GM21825 (cell line): ENCODE results near the gene DLEU7.

Experiments
- ATAC-seq: cut with Tn5 transposase; IDR thresholded peaks from one replicate; pipeline ENCODE4 v1.9.1; 2021; ENCODE audit warnings: mild to moderate bottlenecking, moderate library complexity; ENCODE audit not compliant: unreplicated experiment

The DLEU7 gene

DNA sequence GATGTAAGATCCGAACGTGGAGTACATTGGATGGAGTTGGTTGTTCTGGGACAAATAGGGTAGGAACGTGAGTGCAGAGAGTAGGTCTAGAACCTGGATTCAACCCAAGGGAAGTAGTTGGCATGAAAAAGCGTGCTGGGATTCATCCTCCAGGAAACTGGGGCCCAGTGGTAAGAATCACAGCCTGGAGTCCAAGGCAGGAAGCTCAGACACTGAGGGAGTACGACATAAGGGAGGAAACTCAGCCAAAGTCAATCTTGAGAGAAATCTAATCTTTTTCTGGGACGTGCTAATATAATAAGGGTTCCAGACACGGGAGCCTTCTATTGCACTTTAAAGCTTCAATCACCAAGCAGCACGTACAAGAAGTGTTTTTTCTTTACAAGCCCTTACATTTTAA lies 46.4 kb downstream of the DLEU7 start:
- ATAC-seq, result no peak

DNA sequence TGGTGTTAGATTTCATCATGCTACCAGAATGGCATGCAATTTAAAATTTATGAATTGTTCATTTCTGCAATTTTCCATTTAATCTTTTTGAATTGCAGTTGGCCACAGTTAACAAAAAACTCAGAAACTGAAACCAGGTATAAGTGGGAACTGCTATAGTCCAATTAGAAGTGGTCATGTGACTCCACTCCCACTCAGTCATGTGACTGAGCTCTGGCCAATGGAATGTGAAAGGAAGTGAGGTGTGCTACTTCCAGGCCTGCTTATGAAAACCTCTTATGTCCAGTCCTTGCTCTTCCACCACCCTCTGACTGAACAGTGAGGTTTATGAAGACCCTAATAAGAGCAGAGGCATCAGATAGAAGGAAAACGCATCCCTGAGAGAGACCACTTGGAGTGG lies 47.0 kb downstream of the DLEU7 start:
- no peak for ATAC-seq

DNA sequence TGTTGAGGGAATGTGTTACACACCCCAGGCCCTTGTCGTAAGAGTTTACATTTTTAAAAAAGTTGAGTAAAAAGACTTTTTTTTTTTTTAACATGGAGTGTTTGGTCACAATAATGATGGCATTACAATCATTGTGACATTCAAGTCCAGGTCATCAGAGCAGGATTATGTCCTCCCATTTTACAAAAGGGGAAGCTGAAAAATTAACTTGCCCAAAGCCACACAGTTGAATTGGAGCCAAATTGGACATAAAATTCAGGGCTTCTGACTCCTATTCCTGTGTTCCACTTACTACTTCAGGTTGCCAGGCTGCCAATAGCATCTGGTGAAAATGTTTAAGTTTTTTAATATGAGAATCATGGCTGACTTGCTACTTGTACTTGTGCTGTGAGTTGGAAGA lies 49.3 kb downstream of the DLEU7 start:
- ATAC-seq, result no peak

DNA sequence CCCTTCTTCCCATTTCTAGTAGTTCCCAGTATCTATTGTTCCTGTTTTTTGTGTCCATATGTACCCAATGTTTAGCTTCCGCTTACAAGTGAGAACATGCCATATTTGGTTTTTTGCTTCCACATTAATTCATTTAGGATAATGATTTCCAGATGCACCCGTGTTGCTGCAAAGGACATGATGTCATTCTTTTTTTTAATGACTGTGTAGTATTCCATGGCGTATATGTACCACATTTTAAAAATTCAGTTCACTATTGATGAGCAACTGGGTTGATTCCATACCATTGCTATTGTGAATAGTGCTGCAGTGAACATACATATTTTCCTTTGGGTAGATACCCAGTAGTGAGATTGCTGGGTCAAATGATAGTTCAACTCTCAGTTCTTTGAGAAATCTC lies 50.5 kb downstream of the DLEU7 start:
- ATAC-seq, result no peak

DNA sequence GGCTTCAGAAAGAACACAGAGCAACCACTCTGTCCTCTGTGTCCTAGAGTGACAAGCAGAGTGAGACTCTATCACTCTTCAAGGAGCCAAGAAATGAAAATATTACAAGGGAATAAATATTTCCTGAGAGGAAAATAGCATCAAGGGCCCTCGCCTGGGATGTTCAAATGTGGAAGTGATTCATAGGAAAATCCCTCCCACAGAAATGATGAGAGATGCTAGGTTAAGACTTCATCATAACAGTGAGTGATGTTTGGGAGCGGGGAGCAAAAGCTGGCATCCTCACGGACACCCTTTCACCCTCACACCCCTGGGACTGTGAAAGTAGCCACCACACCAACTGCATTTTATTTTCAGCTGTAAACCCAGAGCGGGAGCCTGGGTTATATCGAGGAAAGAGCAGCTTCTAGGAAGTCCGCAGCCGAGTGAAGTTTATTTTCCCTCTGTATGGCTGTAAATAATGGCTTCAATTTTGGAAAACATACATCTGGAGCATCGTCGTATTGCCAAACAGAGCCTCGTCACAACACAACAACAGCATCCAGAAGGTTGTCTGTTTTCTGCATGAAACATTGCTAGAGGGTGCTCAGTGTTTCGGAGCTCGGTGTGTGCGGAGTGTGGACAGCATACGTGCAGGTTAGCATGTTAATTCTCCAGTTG lies 54.8 kb downstream of the DLEU7 start:
- no peak for ATAC-seq

DNA sequence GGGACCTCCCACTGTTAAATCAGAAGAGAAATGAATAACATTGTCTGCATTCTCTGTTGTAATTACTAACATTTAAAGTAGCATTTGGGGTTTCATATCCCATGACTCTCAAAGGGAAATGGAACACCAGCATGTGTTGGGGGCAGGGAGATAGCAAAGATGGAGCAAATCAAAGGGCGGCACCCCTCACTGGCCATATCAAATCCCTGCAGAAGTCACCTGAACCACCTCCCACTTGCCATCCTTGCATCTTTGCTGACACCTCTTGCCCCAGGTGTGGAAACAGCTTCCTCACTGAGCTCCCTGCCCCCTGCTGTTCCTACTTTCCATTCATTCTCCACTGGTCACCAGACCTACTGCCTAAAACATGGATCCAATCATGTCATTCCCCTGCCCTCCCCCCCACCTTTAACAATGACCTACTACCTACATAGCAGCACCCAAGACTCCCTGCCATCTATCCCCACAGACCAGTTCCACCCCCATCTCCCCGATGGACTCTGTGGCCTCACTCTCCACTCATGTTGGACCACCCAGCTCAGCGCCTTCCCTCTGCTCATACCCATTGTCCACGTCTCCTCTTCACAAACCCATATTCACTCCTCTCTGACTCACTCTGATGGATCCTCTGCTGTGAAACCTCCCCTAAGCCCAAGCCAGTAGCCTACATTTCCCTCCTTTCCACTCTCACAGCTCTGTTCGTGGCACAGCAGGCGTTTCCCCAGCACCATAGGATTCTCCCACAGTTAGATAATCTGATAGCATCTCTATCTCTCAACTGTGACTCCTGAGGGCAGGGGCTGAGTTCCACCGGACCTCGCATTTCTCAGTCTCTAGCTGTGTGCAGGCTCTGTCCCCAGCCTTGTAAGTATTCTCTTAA lies 55.9 kb downstream of the DLEU7 start:
- ATAC-seq, result no peak

DNA sequence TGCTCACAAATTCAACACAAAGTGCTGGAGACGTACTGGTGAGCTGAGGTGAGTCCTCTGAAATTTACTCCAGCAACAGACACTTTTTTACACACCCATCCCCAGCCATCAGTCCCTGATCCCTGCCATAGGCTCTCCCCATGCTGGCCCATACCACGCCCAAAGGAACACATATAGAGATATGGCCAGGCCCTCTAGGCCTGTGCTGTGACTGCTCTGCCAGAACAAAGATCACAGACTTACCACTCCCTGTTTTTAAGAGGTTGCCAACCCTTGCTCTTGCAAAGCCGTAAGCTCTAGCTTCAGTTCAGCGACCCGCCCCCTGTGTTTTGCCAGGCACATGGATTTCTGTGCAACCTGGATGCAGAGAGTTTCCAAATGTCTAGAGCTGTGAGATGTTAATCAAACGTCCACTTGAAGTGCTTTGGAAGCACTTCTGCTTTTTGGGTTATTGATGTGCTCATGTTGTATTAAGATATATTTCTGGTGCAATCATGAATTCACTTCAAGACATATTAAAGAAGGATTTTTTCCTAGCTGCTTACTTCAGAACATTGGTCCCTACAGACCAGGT lies 59.7 kb downstream of the DLEU7 start:
- ATAC-seq, result no peak

DNA sequence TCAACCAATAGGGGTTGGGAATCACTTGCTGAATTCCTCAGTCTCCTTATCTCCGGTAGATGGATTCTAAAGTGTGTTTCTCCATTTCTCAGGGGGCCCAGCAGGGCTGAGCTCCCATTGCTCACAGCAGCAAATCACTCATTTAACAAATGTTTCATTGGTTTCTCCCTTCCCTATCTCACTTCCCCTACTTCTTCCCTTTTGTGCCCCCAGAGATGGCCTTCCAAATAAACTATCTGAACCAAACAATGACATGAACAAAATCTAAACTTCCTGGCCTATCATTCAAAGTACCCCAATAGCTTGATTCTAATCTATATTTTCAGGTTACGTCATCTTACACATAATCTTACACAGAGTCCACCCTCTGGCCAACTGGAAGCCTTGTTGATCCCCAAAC lies 60.4 kb downstream of the DLEU7 start:
- ATAC-seq, result no peak

DNA sequence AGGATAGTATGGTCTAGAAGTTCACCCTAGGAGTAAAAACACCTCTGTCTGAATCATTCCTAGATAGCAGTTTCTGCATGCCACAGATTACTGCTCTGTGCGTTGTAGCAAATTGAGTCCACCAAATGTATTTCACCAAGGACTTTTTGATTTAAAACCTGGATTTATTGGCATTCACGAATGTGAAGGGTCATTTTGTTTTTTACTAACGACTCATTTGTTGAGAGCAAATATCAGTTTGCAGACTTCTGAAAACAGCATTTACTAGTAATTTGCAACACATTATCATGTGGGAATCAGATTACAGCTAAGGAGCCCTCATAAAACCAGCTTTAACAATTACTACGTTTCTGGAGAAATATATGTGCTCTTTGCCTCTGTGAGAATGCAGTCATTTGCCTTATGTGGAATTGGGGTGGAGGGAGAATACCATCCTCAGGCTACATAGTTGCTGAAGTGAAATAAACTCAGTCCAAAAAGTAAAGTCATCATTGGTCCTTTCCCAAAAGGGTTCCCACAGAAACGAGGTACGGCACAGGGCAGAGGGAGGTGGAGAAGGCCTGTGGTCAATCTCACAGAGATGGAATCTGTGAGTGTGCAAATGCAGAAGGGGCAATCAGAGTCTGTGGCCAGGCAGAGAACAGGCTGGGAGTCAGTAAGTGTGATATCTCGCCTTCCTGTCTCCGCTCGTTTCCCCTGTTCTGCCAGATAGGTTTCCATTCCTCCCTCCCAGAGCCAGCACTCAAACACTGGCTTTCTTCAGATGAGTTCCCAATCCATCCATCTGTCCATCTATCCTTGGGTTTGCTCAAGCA lies 63.1 kb downstream of the DLEU7 start:
- no peak for ATAC-seq

DNA sequence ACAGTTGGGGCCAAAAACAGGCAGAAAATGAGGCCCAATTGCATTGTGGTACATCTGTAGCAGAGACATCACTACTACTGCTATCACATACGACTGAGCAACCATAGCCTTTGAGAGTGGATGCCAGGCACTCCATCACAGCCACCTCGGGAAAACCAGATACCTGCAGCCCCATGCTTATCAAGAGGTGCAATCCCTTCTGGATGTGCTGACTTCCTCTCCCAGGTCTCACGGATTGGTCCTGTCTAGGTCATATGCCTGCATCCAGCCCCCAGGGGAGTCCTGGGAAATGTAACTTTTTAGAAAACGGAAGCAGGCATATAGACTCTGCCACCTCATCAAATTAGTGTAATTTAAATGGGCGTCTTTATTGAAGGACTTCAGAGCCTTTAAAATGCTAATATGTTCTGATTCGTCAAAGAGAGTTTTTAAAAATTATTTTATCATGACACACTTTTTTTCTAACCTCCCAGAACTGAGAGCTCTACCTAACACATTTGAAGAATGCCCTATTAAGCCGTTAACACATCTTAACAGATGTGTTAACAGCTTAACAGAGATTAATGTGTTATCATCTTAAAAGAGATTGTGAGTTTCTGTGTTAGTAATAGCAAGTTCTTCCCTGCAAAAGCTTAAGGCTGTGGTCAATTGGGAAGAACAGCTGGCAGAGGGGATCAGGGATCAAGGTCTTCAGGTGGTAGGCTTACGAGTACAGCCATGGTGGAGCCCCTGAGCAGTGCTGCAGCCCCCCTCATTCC lies 63.9 kb downstream of the DLEU7 start:
- no peak for ATAC-seq
